ENCODE data around the gene SKI.

GRCh38 chr1:2260917-2261316 is 32.8 kb downstream of the SKI start:
- TF ChIP-seq, protein P1, sequence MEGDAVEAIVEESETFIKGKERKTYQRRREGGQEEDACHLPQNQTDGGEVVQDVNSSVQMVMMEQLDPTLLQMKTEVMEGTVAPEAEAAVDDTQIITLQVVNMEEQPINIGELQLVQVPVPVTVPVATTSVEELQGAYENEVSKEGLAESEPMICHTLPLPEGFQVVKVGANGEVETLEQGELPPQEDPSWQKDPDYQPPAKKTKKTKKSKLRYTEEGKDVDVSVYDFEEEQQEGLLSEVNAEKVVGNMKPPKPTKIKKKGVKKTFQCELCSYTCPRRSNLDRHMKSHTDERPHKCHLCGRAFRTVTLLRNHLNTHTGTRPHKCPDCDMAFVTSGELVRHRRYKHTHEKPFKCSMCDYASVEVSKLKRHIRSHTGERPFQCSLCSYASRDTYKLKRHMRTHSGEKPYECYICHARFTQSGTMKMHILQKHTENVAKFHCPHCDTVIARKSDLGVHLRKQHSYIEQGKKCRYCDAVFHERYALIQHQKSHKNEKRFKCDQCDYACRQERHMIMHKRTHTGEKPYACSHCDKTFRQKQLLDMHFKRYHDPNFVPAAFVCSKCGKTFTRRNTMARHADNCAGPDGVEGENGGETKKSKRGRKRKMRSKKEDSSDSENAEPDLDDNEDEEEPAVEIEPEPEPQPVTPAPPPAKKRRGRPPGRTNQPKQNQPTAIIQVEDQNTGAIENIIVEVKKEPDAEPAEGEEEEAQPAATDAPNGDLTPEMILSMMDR (IDR thresholded peaks at IDR 0.05): no peak
- TF ChIP-seq POLR2AphosphoS5 (IDR thresholded peaks at IDR 0.05): no peak
